T-helper 1 cell (primary cell): ENCODE data around the gene HDGF.

ENCODE experiments used
- DNase-seq, 5 donors: peaks; one replicate each; pipeline ENCODE4 v3.0.0-alpha.2; 2012 to 2020

Gene HDGF

DNA sequence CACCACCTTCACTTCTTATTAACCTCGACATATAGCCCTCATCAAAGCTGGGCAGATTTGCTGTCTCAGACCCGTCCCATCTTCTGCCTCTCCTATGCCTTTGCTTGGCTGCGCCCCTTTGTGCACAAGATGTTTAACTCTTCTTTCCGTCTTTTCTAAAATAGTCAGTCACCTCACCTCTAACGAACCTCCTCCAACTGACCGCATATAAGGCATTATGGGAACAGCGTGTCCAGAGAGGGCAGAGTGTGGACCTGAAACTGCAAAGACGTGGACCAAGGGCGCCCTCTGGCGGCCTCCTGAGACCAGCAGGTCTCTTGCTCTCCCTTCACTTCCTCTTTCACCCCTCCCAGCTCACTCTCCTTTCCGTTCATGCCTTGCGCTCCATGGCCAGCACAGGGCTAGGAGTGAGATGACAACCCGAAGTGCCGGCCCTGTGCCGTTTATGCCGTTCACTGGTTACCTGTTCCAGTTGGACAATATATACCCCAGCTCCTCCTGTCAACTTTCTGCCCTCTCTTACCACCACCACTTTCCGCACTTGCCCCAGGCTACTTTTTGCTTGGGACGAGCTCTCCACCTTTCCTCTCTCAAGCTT lies 25.7 kb downstream of the HDGF start:
- DNase-seq, result peak; percentile 62 to 82 (median 72)

DNA sequence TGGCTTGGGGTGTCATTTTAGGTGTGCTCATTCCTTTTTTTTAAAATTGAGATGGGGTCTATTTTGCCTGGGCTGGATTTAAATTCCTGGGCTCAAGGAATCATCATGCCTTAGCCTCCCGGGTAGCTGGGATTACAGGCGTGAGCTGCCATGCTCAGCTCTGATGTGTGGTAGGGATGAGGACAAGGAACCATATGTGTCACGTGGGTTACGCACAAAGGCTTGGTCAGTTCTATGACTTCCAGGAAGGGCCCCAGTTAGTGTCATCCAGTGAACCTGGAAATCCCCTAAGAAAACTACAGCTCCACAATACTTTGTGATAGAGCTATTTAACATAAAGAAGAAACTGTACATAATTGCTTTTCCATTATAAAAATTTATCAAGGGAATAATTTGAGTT lies 29.9 kb downstream of the HDGF start:
- peak in 1 of 5 donors; percentile 60 for DNase-seq

DNA sequence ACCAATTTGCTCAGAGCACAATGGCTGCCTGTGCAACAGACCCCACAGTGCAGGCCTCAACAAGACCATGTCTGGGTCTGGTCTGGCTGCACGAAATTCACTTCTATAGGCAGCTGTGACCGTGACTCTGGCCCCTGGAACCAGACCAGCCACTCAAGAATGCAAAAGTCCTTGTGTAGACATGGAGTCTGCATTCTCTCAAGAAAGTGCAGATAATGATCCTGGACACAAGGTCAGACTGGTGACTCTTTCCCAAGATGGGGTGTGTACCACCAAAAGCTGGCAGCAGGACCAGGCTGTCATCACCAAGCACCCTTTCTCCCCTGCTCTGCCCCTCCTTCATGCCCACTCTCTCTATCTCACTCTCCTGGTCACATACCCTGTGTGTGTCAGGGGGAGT lies 30.3 kb downstream of the HDGF start:
- no peak for DNase-seq

DNA sequence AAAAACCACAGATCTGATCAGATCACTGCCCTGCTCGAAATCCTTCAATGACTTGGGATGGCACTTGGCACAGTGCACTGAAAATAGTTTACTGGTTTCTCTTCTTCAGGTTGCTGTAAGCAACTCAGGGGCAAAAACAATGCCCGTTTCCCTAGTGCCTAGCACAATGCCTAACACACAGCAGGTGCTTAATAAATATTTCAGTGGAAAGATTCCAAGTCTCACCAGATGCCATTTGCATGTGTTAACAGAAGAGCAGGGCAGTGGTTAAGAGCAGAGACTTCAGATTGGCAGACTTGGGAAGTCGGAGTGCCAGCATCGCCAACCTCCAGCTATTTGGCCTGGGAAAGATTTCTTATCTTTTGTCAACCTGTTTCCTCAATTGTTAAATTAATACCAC lies 34.1 kb downstream of the HDGF start:
- no peak for DNase-seq

DNA sequence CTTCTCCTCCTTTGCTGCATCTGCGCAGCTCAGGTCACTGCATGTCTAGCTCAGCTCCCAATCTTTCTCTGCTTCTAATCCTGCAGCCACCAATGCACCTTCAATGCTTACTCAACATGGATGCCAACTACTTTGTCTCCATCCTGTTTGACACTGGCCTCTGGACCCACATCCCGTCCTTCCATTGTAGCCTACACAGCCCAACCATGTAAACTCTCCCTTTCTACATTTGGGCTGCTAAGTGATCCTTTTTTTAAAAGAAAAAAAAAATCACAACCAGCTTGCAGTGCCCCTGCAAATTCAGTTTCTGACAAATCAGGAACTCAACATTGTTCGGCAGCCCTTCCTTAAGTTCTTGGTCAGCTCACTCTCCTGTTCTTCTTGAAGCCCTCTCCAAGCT lies 36.6 kb downstream of the HDGF start:
- DNase-seq, result no peak

DNA sequence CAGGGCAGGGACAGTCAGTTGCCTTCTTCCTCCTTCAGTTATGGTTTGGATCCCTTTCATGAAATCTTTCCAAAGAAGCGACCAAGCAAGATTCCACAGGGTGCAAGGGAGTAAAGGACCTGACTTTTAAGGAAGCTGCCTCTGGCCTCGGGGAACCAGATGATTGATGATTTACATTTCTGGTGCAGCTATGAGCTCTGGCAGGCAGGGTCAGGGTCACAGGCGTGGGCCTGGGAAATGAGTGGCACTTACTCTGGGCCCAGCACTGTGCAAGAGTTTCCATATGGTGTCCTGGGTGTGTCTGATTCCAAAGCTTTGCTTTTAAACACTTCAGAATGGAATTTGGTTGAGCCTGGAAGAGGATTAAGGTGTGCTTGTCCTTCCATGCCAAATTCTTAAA lies 38.8 kb downstream of the HDGF start:
- no peak for DNase-seq

DNA sequence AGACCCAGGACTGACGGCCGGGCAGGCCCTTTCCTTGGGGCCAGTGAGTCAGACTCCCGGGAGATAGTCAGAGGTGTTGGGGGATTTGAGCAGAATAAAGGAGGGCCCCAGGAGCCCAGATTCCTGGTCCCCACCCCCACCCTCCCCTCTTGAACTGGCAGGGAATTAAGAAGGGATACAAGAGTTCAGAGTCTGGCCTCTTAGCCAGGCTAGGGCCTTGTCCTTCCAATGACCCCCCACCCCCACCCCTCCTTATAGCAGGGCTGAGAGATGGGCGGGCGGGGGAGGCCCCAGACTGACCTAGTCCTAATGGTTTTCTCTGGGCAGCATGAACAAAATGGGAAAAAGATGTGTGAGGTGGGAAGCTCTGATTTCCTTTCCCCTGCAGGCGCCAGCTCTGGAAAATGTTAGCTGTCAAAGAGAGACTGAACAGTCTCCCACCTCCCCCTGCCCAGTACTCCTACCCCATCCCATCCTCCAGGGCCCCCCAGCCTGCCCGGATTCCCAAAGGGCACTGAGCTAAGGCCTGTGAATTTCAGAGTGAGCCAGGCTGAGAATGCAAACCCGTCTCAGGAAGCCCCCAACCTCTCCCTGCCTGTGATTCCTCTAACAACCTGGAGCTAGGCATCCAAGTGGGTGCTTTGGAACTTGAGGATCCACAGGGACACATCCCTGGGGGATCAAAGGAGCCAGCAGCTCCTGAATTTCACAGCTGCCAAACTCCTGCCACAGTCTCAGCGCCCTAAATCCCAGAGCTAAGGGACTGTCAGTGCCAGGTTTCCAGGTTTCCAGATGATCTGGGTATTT lies 40.3 kb downstream of the HDGF start:
- DNase-seq, result no peak

DNA sequence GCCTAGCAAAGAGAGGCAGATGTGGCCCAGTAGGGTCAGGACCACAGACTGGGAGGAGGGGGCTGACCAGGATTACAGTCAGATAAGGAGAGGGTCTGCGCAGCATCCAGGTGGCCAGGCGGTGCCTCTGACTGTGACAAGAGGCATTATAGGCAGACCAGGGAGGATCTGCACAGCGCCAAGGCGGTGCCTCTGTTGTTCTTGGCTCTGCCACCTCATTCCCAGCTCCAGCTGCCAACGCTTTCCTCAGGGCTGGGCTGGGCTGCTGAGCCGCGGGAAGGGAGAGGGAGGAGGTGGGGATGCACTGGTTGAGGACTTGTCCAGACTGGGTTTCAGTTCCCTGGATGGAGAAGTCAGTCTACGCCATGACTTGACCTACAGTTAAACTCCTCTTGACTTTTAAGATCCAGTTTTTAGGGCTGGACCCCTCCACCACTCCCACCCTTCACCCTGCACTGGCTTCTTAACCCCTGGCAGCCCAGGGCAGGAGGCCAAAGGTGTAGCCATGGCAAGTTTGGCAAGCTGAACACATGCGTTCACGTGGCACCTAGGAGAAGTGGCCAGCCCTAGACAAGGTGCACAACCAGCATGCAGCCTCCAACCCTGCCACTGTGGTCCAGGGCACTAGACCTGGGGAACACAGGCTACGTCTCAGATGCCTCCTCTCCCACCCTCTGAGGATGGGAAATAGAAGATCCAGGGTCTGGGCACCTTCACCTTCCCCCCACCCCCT lies 41.6 kb downstream of the HDGF start:
- no peak for DNase-seq

DNA sequence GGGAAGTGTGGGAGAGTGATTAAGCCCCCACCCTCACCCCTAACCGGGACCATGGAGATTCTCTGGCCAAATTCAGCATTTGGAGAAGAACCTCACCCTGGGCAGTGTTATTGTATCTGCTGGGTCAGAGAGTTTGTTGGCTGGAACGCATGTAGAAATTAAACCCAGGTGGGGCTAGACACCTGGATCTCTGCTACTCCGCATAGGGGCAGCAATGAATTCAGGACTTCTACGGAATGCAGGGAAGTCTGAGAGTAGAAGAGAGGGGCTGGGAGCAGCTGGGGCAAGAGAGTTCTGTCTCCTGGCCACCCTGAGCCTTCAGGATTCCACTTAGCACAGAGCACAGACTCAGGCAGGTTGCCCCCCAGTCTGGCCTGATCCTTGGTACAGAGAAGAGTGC lies 42.4 kb downstream of the HDGF start:
- no peak for DNase-seq

DNA sequence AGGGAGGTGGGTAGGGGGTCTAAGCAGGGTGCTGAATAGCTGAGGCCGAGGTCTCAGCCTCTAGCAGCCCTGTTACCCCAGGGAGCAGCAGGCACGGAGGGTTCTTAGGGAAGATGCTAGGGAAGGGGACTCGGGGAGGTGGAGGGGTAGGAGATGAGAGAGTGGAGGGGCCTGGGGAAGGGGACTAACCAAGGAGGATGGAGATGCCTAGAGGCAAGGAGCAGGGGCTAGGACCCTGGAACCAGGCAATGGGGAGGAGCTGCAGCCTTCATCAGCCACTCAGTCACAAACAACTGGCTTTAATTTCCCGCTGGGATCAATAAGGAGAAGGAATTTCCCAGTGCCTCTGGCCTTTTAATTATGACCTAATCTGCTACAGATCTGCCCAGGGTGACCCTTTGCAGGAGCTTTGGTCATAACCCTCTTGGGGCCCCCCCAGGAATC lies 43.2 kb downstream of the HDGF start:
- no peak for DNase-seq

DNA sequence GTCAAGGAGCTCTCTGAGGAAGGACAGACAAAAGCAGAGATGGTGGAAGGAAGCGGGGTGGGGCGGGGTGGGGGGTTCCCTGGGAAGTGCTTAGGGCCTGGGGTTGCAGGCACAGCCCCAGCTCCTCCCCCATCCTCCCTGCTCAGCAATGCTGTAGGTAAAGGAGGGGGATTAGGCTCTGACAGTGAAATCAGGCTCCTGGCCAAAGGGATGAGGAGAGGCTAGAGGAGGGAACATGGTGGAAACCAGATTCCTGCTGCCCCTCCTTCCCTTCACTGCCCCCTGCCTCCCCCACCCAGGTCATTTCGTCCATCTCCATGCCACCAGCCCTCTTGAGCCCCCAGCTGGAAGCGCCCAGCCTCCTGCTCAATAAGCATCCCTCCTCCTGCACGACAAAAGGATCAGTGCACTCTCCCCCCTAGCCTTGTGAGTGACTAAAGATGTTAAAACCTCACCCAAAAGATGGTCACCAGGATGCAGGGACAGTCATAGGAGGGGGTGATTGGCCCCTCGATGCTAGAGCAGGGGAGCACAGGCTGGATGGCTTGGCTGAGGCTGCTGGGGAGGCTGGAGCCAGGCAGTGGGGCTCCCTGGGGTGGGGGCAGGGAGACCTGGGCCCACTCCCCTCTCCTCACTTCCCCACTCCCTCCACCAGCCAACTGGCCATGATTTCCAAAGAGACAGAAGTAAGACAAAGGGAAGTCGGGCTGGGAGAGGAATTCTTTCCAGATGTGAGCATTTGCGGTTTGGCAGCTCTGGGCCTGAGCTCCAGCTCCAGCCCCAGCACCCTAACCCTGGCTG lies 43.9 kb downstream of the HDGF start:
- DNase-seq, result no peak

DNA sequence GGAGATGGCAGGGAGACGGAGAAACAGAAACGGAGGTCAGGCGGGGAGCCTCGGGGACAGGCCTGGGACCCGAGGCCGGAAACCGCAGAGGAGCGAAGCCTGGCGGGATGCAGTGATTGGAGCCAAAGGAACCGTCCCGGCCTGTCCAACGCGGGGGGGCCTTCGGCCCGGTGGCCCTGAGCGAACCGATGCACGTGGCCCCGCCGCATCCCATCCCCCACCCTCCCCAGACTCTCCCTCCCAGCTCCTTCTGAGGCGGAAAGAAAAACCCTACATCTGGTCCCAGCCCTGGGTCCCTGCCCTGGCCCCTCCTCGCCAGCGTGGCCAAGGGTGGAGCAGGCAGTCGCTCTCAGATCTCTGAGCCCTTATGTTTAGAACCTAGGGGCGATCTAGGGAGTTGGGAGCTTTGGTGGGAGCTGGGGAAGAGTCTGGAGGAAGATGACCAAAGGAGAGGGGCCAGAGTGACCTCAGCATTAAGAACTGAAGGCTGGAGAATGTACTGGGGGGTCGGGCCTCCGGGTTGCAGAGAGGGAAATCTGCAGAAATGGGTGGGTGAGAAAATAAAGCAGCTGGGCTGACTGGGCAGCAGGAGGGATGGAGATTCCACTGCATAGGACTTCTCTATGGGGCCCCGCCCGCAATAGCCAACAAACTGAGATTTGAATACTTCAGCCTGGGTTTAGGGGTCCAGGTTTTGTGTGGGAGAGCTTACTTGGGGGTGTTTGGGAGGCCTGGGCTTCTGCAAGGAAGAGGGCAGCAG lies 44.6 kb downstream of the HDGF start:
- DNase-seq, result peak in 1 of 5 donors; percentile 22

DNA sequence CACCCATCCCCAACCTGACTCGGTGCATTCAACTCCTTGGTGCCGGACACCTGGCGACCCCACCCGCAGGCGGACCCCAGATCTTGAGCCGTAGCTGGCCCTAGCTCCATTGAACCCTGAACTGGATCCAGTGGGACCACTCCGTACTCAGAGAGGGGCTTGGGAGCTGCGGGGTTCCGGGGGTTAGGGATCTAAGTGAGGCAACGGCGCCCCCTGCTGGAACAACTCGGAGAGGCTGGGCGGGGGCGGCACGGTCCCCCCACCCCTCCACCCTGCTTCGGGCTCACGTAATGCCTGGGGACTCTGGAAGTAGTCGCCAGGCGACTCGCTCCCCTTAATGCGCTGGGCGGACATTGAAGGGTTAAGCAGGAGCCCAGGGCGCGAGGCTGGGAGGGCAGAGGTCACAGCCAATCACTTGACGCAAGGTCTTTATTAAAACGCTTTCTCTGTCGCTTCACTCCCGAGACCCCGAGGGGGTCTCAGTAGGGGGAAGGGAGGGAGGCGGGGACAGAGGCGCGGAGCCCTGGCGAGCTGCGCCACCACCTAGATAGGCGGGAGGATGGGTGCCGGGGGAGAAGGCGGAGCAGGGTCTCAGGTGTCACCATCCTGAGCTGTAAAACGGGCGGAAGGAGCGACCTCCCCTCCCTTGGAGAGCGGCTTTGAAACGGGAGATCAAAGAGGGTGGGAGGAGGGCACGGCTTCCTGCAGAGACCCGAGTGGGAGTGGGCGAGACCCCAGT lies 45.4 kb downstream of the HDGF start:
- DNase-seq, result peak; percentile 45 to 66 (median 58)

DNA sequence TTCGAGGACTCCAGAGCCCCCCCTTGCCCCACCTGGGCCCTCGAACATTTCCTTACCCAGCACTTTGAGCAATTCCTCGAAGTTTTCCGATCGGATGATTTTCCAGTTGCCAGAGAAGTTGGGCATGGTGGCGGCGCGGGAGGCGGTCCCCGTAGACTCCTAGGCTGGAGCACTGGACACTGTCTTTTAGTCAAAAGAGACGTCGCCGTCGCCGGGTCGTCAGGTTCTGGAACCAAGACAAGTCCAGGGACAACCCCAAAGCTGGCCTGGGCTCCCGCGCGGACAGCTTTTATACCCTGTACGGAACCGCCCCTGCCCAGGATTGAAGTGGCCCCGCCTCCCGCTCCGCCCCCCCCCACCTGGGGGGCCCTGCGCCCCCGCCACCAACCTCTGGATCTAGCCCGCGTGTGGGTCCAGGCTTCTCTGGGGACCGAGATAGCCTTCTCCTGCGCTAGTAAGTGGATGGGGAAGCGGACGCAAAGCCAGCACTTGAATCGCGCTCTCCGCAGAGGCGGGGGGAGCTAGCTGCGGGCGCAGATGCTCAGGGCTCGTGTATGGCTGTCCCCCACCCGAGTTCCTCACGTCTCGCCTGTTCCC lies 46.1 kb downstream of the HDGF start, which contains the start of gene CRABP2:
TSS of gene CRABP2 (minus strand) at position 263 of the 597 bp plus-strand sequence. CDS start at position 126, 137 bp downstream.
- peak in 2 of 5 donors; percentile 23 to 30 for DNase-seq

DNA sequence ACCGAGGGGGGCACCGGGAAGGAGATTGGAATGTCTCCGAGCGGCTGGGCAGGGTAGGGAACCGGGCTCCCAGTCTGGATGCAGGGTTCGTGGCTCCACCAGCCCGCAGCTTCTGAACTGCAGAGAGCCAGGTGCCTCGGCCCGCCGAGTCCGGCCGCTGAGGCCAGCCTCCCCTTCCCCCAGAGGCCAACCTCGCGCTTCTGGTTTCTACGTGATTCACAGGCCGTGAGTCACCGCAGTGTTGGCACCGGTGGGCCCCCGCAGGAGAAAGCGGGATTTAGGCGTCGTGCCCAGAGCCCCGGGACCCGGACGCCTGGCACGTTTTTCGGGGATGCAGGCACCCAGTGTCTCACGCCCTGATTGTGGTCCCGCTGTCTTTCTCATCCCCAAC lies 46.5 kb downstream of the HDGF start:
- no peak for DNase-seq

DNA sequence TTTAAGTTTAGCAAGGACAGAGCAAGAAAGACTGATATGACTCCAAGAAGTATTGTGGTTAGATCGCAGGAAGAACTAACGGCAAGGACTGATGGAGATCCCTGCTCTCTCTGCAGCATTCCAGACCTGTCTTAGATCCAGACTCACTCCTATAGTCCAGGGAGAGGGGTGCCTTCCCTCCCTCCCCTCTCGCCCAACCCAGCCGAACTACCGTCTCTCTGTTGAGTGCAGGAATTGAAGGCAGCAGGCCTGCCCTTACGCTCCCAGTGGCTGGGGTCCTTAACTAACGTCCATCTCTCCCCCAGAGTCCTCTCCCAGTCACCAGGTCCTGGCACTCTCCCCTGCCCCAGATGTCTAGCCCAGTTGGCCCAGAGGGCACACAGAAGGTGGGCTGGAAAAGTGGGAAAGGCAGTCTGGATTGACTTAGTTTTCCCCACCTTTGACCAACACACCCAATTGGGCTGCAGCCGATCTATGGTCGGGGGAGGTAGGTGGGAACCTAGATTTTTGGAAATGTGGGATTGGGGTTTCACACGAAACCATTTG lies 47.2 kb downstream of the HDGF start:
- DNase-seq, result no peak

DNA sequence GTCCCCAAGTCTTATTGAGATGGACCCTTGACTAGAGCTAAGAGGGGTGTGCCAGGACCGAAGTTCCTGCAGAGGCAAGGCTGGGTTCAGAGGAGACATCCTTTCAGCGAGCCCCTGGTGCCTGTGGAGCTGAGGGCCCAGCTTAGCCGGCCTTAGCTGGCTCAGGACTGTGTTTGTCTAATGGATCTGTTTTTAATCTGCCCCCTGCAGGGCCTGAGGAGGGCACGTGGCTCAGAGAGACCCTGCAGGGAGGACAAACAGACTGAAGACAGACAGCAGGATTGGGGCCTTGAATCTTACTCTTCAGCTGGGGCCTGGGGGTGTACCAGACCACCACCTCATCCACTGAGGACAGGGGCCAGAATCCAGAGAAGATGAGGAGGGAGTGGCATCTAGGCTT lies 47.7 kb downstream of the HDGF start:
- DNase-seq, result no peak

DNA sequence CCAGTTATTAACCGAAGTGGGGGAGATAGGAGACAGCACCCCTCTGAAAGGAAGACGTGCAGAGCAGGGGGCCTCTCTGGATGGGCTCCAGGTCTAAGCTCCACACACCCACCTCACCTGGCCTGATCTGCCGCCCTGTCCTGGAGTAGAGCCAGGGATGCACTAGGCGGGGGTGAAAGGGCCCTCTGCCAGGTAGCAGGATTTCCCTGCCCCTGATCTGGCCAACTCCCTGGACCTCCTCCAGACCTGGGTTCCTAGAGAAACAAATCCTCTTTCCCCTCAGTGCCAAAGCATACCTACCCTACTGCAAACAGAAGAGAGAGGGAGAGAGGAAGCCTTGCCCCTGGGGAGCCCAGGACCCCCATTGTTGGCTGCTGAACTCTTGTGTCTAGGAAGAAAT lies 48.1 kb downstream of the HDGF start:
- no peak for DNase-seq

DNA sequence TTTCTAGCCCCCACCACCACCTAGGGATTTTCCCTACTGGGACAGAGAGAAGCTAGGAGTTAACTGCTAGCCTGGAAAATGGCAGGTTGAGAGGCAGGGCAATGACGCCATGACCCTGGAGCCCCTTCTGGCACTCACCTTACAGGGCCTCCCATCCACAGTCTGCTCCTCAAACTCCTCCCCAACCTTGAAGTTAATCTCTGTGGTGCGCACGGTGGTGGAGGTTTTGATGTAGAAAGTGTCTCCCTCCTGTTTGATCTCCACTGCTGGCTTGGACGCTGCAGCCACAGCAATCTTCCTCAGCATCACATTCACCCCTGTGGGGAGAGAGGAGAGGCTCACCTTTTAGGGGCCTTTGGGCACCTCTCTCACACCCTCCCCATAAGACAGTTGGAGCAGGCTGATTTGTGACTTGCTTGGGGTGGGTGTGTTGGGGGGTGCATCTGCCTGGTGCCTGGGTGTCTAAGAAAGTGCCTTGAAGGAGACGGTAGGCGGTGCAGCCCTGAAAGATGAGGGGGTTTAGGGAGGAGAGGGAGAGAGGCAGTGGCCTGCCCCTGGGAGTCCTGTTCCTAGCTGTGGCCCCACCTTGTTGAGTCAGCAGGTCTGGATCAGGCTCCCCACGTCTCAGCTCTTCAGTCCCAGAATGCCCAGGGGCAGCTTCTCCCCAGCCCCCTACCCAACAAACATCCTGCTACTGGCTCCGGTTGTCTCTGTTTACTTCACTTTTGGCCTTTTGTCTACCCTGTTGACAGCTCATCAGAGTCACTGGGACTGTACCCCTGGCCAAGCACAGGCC lies 50.5 kb downstream of the HDGF start:
- no peak for DNase-seq

DNA sequence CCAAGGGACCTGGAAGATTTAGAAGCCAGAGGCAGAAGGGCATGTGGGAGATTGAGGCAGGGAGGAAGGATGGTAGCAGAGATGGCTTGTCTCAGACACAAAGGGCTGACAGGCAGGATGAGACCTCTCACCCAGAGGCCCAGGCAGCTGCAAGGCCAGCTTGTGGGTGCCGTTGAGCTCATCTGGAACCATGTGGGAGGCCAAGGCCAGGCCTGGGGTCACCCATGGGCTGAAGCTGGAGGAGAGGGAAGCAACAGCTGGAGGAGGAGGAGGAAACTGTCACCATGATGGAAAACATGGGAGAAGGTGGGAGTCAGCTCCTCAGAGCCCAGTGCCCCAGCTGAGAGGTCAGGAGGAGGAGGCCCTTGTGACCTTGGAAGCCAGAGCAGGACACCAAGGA lies 52.5 kb downstream of the HDGF start:
- DNase-seq, result no peak
